ENCODE data around the gene RNF157. TPM values are rescaled to one million over a fixed set of nuclear protein-coding genes. Genes with fewer than 3 reads are reported as not detected.

Gene RNF157
- total and polyA plus RNA-seq, 9 donors = 1.3 to 4.3 (median 2.5) TPM

DNA sequence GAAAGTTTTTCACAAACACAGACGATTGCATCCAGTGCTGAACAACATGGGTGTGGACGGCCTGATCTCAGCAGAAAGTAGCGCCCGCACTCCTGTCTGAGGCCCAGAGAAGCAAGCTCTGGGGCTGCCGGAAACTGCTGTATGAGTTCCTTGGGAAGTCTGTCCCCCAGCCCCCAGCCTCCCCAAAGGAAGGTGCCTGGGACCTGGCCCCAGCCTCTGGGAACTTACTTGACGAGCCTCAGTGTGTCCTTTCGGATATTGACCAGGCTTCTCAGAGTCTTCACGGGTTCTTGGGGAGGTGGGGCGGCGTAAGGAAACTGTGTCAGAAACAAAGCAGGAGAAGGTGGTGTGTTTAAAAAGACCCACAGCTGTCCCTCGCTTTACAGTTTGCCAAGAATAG lies 66.8 kb downstream of the RNF157 start:
- no peak overlapping the region for H3K27ac ChIP-seq
- no peak overlapping the region for H3K4me3 ChIP-seq
- no peaks in the 10 kb centered on the region for H3K27me3 ChIP-seq
- no peaks in the 10 kb centered on the region for H3K9me3 ChIP-seq
- WGBS, 3 donors = 74 to 79% (median 78%) methylated on average over 11 of the region's 11 CpGs
- TF ChIP-seq EP300 (IDR thresholded peaks at IDR 0.05) = no peak
- no peak for TF ChIP-seq POLR2A (IDR thresholded peaks at IDR 0.05)
- TF ChIP-seq, protein P1, sequence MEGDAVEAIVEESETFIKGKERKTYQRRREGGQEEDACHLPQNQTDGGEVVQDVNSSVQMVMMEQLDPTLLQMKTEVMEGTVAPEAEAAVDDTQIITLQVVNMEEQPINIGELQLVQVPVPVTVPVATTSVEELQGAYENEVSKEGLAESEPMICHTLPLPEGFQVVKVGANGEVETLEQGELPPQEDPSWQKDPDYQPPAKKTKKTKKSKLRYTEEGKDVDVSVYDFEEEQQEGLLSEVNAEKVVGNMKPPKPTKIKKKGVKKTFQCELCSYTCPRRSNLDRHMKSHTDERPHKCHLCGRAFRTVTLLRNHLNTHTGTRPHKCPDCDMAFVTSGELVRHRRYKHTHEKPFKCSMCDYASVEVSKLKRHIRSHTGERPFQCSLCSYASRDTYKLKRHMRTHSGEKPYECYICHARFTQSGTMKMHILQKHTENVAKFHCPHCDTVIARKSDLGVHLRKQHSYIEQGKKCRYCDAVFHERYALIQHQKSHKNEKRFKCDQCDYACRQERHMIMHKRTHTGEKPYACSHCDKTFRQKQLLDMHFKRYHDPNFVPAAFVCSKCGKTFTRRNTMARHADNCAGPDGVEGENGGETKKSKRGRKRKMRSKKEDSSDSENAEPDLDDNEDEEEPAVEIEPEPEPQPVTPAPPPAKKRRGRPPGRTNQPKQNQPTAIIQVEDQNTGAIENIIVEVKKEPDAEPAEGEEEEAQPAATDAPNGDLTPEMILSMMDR (IDR thresholded peaks at IDR 0.05) = no peak
- intact Hi-C loops (cut with DNase I) = no loop called here
- no peak for DNase-seq
- H3K4me1 ChIP-seq (ENCODE audit: insufficient read depth) = no peaks in the 10 kb centered on the region
- H3K36me3 ChIP-seq = no peaks in the 10 kb centered on the region

DNA sequence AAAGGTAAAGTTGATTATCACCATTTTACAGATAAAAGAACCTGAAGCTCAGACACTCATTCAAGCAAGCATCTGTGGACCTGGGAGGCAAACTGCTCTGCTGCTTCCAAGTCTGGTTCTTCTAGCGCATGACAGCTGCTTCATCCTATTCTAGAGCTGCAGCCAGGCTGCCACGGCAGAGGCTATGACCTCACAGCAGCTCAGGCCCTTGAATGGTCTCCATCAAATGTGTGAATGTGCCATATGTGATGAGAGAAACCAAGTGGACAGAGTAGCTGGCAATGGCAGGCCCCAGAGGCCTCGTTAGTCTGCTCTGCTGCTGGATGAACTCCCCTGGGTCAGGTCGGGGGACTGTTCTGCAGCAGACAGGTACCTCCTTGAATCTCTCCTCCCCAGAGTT lies 68.6 kb downstream of the RNF157 start:
- no peak overlapping the region for H3K4me3 ChIP-seq

DNA sequence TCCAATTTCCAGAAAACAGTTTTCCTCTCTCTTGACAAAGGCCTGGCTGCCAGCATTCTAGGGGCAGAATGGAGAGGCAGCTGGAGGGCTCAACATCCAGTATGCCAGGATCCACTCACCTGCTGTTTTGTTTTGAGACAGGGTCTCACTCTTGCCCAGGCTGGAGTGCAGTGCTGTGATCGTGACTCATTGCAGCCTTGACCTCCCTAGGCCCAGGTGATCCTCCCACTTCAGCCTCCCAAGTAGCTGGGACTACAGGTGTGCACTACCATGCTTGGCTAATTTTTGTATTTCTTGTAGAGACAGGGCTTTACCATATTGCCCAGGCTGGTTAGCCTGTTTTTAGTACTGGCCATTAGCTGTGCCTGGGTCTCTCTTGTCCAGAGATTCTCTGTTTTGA lies 70.2 kb downstream of the RNF157 start:
- H3K4me3 ChIP-seq = no peak overlapping the region
- no peak overlapping the region for H3K27ac ChIP-seq
- TF ChIP-seq POLR2A (IDR thresholded peaks at IDR 0.05) = no peak
- TF ChIP-seq EP300 (IDR thresholded peaks at IDR 0.05) = no peak
- TF ChIP-seq, protein P1 (IDR thresholded peaks at IDR 0.05) = no peak
- H3K9me3 ChIP-seq = no peaks in the 10 kb centered on the region
- 73 to 86% (median 83%) methylated on average over 1 of the region's 1 CpG for WGBS, 3 donors
- intact Hi-C loops (cut with DNase I) = no loop called here
- no peaks in the 10 kb centered on the region for H3K4me1 ChIP-seq (ENCODE audit: insufficient read depth)
- DNase-seq = no peak
- H3K27me3 ChIP-seq = no peaks in the 10 kb centered on the region
- H3K36me3 ChIP-seq = no peaks in the 10 kb centered on the region

More for the DNA sequence above, 68.6 kb downstream of the RNF157 start:
- Histone ChIP-seq H3K27ac (no peak overlapping the region), H3K9me3 (no peaks in the 10 kb centered on the region), H3K36me3 (no peaks in the 10 kb centered on the region), H3K4me1 (ENCODE audit: insufficient read depth) (no peaks in the 10 kb centered on the region), H3K27me3 (no peaks in the 10 kb centered on the region)
- WGBS, 3 donors = 66 to 74% (median 74%) methylated on average over 4 of the region's 4 CpGs
- DNase-seq = no peak
- intact Hi-C loops (cut with DNase I) = no loop called here
- TF ChIP-seq, protein P1 (IDR thresholded peaks at IDR 0.05) = no peak
- TF ChIP-seq EP300 (IDR thresholded peaks at IDR 0.05) (no peak), POLR2A (IDR thresholded peaks at IDR 0.05) (no peak)

DNA sequence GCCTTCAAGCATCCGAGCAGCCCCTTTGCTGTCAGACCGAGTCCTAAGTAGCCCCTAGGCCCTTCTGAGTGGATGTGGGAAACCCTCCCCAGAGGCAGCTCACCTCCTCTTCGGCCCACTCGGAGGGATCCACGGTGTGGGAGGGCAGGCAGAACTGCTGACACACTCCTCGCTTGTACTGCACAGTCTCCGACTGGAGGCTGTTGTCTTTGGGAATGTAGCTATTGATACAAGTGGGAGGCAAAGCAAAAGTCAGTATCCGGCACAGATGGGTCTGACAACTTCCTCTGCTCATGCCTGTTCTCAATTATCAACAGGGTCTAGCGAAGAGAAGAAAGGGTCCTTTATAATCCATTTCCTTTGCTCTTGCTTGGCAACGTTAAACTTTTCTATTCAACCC lies 73.4 kb downstream of the RNF157 start:
- H3K36me3 ChIP-seq = no peaks in the 10 kb centered on the region
- intact Hi-C loops (cut with DNase I) = no loop called here
- 89 to 92% (median 90%) methylated on average over 10 of the region's 10 CpGs for WGBS, 3 donors
- DNase-seq = no peak
- H3K9me3 ChIP-seq = no peaks in the 10 kb centered on the region
- no peak overlapping the region for H3K27ac ChIP-seq
- no peak for TF ChIP-seq POLR2A (IDR thresholded peaks at IDR 0.05)
- TF ChIP-seq EP300 (IDR thresholded peaks at IDR 0.05) = no peak
- TF ChIP-seq, protein P1 (IDR thresholded peaks at IDR 0.05) = no peak
- no peaks in the 10 kb centered on the region for H3K27me3 ChIP-seq
- H3K4me3 ChIP-seq = no peak overlapping the region
- H3K4me1 ChIP-seq (ENCODE audit: insufficient read depth) = no peaks in the 10 kb centered on the region

Measured in ovary (tissue), 9 donors.